Ascending aorta (tissue), 2 donors: Measurements from ENCODE around the gene IDS. TPM values are rescaled to one million over a fixed set of nuclear protein-coding genes. Genes with fewer than 3 reads are reported as not detected.
"Not testable (repeated sequence)": the region's sequence is repeated elsewhere in the genome, so short reads cannot be mapped to it uniquely, and the experiment has no call there.

Experiments
- DNase-seq, 2 donors: peaks; one replicate each; pipeline ENCODE4 v3.0.0-alpha.2; 2019; ENCODE audit warnings: low spot score in 2 of 2
- H3K27ac ChIP-seq, 2 donors: fragments of 200-600 bp; sonication (generic); one replicate each; pipeline ENCODE4 v1.5.1; 2016 to 2017; ENCODE audit warnings: mild to moderate bottlenecking in 1 of 2
- H3K27me3 ChIP-seq: fragments of 200-600 bp; sonication (generic); one replicate; pipeline ENCODE4 v1.5.1; 2017
- H3K36me3 ChIP-seq, 2 donors: fragments of 200-600 bp; sonication (generic); one replicate each; pipeline ENCODE4 v1.5.1; 2016
- H3K4me1 ChIP-seq, 2 donors: fragments of 200-600 bp; sonication (generic); one replicate each; pipeline ENCODE4 v1.5.1; 2016 to 2017; ENCODE audit warnings: mild to moderate bottlenecking in 1 of 2
- H3K4me3 ChIP-seq, 2 donors: fragments of 200-600 bp; sonication (generic); one replicate each; pipeline ENCODE4 v1.5.1; 2016 to 2017; ENCODE audit warnings: mild to moderate bottlenecking in 1 of 2
- H3K9me3 ChIP-seq, 2 donors: fragments of 200-600 bp; sonication (generic); one replicate each; pipeline ENCODE4 v1.5.1; 2016
- CTCF ChIP-seq, 3 experiments: fragments of 200-600 bp in 2 of 3; fragments of 450-650 bp in 1 of 3; sonication (generic) in 2 of 3; IDR thresholded peaks; one replicate each; pipeline ENCODE4 v1.5.1; 2016 to 2019; ENCODE audit warnings: antibody characterized with exemption in 3 of 3, mild to moderate bottlenecking in 1 of 3, moderate library complexity in 1 of 3
- intact Hi-C: fragments of 100-400 bp; cut with DNase I; formaldehyde crosslinking; loops from one replicate; pipeline ENCODE4 v1.15.1; 2023
- total RNA-seq: library from RNA; depleted of rRNA; stranded (reverse); fragments of >200 nt; gene quantifications from one replicate; pipeline ENCODE4 v1.1.0, GENCODE V29; 2016

Gene IDS
- total RNA-seq, 1 donor from 2014 or later, result 82.7 TPM

- Histone ChIP-seq H3K36me3 (peaks cover 4 to 6% of the 10 kb centered on the region in 2 donors), H3K27ac (no peak overlapping the region), H3K27me3 (no peaks in the 10 kb centered on the region), H3K4me1 (no peaks in the 10 kb centered on the region), H3K9me3 (no peaks in the 10 kb centered on the region), H3K4me3 (no peak overlapping the region)
- TF ChIP-seq CTCF (IDR thresholded peaks at IDR 0.05), result no peak
- intact Hi-C loops, result loop anchor here (10.0 kb wide), 2 partner anchors 128 to 858 kb away; partner anchors contain the start of genes MAMLD1 and TMEM185A
- no peak for DNase-seq
Measured at GRCh38 chrX:149506349-149506748, 1.2 kb upstream of the IDS start.

GRCh38 chrX:149505671-149506070 is 565 bp upstream of the IDS start:
- peaks cover 8 to 12% of the 10 kb centered on the region in 2 donors for H3K36me3 ChIP-seq
- peak overlapping the region; percentile 73 to 89 for H3K27ac ChIP-seq
- peak overlapping the region in 1 of 2 donors; percentile 63 for H3K4me3 ChIP-seq
- no peaks in the 10 kb centered on the region for H3K9me3 ChIP-seq
- no peaks in the 10 kb centered on the region for H3K4me1 ChIP-seq
- intact Hi-C loops, result loop anchor here (2.0 to 10.0 kb wide), 3 partner anchors 35 to 859 kb away; partner anchors contain the start of genes EOLA1, MAMLD1 and TMEM185A
- TF ChIP-seq CTCF (IDR thresholded peaks at IDR 0.05), result no peak
- DNase-seq, result no peak
- no peaks in the 10 kb centered on the region for H3K27me3 ChIP-seq

GRCh38 chrX:149504226-149504914 is 736 bp downstream of the IDS start:
- Histone ChIP-seq H3K4me3 (peak overlapping the region; percentile 61 to 63), H3K4me1 (no peaks in the 10 kb centered on the region), H3K9me3 (no peaks in the 10 kb centered on the region), H3K36me3 (peaks cover 11 to 21% of the 10 kb centered on the region in 2 donors), H3K27me3 (no peaks in the 10 kb centered on the region), H3K27ac (peak overlapping the region; percentile 73 to 89)
- TF ChIP-seq CTCF (IDR thresholded peaks at IDR 0.05), result peak in 1 of 3 experiments; percentile 28
- intact Hi-C loops, result loop anchor here (2.0 to 10.0 kb wide), 3 partner anchors 36 to 860 kb away; partner anchors contain the start of genes EOLA1, MAMLD1 and TMEM185A
- no peak for DNase-seq

GRCh38 chrX:149503446-149503845 is 1.7 kb downstream of the IDS start:
- not testable (repeated sequence) for H3K9me3 ChIP-seq, H3K27me3 ChIP-seq, H3K4me1 ChIP-seq
- Histone ChIP-seq H3K4me3 (peak overlapping the region in 1 of 2 donors; percentile 63), H3K27ac (peak overlapping the region; percentile 73 to 89), H3K36me3 (peaks cover 11 to 21% of the 10 kb centered on the region in 2 donors)
- intact Hi-C loops, result loop anchor here (10.0 kb wide), 2 partner anchors 131 to 861 kb away; partner anchors contain the start of genes MAMLD1 and TMEM185A
- peak; percentile 31 to 82 for DNase-seq

GRCh38 chrX:149502923-149503322 is 2.2 kb downstream of the IDS start:
- H3K36me3 ChIP-seq, result peaks cover 16 to 24% of the 10 kb centered on the region in 2 donors
- H3K4me1 ChIP-seq, H3K27ac ChIP-seq, H3K27me3 ChIP-seq, DNase-seq, H3K9me3 ChIP-seq: not testable (repeated sequence)
- peak overlapping the region in 1 of 2 donors; percentile 16 for H3K4me3 ChIP-seq
- intact Hi-C loops, result loop anchor here (10.0 kb wide), 2 partner anchors 132 to 862 kb away; partner anchors contain the start of genes MAMLD1 and TMEM185A

- Histone ChIP-seq H3K27me3 (no peaks in the 10 kb centered on the region), H3K4me3 (no peak overlapping the region), H3K27ac (no peak overlapping the region), H3K36me3 (peaks cover 36 to 44% of the 10 kb centered on the region in 2 donors), H3K9me3 (no peaks in the 10 kb centered on the region), H3K4me1 (no peaks in the 10 kb centered on the region)
- intact Hi-C loops, result loop anchor here (10.0 kb wide), 2 partner anchors 135 to 865 kb away; partner anchors contain the start of genes MAMLD1 and TMEM185A
- peak in 1 of 2 donors; percentile 49 for DNase-seq
- TF ChIP-seq CTCF (IDR thresholded peaks at IDR 0.05), result no peak
Measured at GRCh38 chrX:149499766-149500165, 5.3 kb downstream of the IDS start.
